ENCODE measurements around the gene PDE11A. TPM values are rescaled to one million over a fixed set of nuclear protein-coding genes. Genes with fewer than 3 reads are reported as not detected.

Gene PDE11A
- total and polyA plus RNA-seq, 2 of the 13 experiments (the other 11 are each of a cell fraction or from before 2014, with no cell fraction given): 1.2 to 1.7 TPM

- TF ChIP-seq ZNF567 (CRISPR knock-in tag; IDR thresholded peaks at IDR 0.05; ENCODE audit: borderline replicate concordance) (no peak), KDM1A (CRISPR knock-in tag; IDR thresholded peaks at IDR 0.05) (no peak), ONECUT2 (CRISPR knock-in tag; IDR thresholded peaks at IDR 0.05) (no peak), HDAC1 (CRISPR knock-in tag; IDR thresholded peaks at IDR 0.05) (no peak; the same call in 1 of the 2 replicates), SAP130 (CRISPR knock-in tag; IDR thresholded peaks at IDR 0.05; ENCODE audit: low read depth) (peak; percentile 73), TARDBP (CRISPR knock-in tag; IDR thresholded peaks at IDR 0.05) (0 out of 2 replicates have a peak, but pooled peaks have one; percentile 30), ZBTB33 (CRISPR knock-in tag; IDR thresholded peaks at IDR 0.05) (no peak), SOX13 (IDR thresholded peaks at IDR 0.05) (no peak), SOX13 (CRISPR knock-in tag; conservative IDR thresholded peaks at IDR 0.05 in 1 of 2, IDR thresholded peaks at IDR 0.05 in 1 of 2) (peak in 1 of 2 experiments; percentile 35; a peak in 1 of 4 replicates), FOXP4 (CRISPR knock-in tag; IDR thresholded peaks at IDR 0.05) (no peak), ZNF263 (CRISPR knock-in tag; IDR thresholded peaks at IDR 0.05) (no peak), CHD4 (IDR thresholded peaks at IDR 0.05; ENCODE audit: borderline replicate concordance, low read length) (no peak), RFX3 (CRISPR knock-in tag; IDR thresholded peaks at IDR 0.05) (no peak), RBM22 (optimal IDR thresholded peaks at IDR 0.05; ENCODE audit: low read length) (no peak), NR2F6 (IDR thresholded peaks at IDR 0.05) (no peak), NR2F6 (CRISPR knock-in tag; IDR thresholded peaks at IDR 0.05) (0 out of 2 replicates have a peak, but pooled peaks have one; percentile 6), THYN1 (CRISPR knock-in tag; IDR thresholded peaks at IDR 0.05; ENCODE audit: borderline replicate concordance, low read depth) (no peak), KMT2A (CRISPR knock-in tag; IDR thresholded peaks at IDR 0.05) (no peak), SOX5 (CRISPR knock-in tag; IDR thresholded peaks at IDR 0.05; ENCODE audit: borderline replicate concordance) (peak; percentile 40)
- TF ChIP-seq, protein P1, sequence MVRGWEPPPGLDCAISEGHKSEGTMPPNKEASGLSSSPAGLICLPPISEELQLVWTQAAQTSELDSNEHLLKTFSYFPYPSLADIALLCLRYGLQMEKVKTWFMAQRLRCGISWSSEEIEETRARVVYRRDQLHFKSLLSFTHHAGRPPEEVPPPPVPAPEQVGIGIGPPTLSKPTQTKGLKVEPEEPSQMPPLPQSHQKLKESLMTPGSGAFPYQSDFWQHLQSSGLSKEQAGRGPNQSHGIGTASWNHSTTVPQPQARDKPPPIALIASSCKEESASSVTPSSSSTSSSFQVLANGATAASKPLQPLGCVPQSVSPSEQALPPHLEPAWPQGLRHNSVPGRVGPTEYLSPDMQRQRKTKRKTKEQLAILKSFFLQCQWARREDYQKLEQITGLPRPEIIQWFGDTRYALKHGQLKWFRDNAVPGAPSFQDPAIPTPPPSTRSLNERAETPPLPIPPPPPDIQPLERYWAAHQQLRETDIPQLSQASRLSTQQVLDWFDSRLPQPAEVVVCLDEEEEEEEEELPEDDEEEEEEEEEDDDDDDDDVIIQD (CRISPR knock-in tag; IDR thresholded peaks at IDR 0.05; ENCODE audit: low read depth): peak; percentile 51; the same call in 1 of the 2 replicates
- TF ChIP-seq, protein P2, sequence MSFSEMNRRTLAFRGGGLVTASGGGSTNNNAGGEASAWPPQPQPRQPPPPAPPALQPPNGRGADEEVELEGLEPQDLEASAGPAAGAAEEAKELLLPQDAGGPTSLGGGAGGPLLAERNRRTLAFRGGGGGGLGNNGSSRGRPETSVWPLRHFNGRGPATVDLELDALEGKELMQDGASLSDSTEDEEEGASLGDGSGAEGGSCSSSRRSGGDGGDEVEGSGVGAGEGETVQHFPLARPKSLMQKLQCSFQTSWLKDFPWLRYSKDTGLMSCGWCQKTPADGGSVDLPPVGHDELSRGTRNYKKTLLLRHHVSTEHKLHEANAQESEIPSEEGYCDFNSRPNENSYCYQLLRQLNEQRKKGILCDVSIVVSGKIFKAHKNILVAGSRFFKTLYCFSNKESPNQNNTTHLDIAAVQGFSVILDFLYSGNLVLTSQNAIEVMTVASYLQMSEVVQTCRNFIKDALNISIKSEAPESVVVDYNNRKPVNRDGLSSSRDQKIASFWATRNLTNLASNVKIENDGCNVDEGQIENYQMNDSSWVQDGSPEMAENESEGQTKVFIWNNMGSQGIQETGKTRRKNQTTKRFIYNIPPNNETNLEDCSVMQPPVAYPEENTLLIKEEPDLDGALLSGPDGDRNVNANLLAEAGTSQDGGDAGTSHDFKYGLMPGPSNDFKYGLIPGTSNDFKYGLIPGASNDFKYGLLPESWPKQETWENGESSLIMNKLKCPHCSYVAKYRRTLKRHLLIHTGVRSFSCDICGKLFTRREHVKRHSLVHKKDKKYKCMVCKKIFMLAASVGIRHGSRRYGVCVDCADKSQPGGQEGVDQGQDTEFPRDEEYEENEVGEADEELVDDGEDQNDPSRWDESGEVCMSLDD (CRISPR knock-in tag; IDR thresholded peaks at IDR 0.05; ENCODE audit: borderline replicate concordance): no peak
- TF ChIP-seq, protein P3, sequence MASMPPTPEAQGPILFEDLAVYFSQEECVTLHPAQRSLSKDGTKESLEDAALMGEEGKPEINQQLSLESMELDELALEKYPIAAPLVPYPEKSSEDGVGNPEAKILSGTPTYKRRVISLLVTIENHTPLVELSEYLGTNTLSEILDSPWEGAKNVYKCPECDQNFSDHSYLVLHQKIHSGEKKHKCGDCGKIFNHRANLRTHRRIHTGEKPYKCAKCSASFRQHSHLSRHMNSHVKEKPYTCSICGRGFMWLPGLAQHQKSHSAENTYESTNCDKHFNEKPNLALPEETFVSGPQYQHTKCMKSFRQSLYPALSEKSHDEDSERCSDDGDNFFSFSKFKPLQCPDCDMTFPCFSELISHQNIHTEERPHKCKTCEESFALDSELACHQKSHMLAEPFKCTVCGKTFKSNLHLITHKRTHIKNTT (CRISPR knock-in tag; IDR thresholded peaks at IDR 0.05): no peak
Observed at GRCh38 chr2:177604271-177605065, 468.1 kb downstream of the PDE11A start (continued).
